ENCODE results near the gene ENOX1.
A peak's percentile ranks its signal among the peaks of the same experiment; 100 is the strongest.
"Not testable (repeated sequence)": the region's sequence is repeated elsewhere in the genome, so short reads cannot be mapped to it uniquely, and the experiment has no call there.

ENOX1 gene

GRCh38 chr13:43786766-43787517 lies at the start of gene ENOX1:
TSS of gene ENOX1 (minus strand) at chr13:43786972.
- no peak for DNase-seq (ENCODE audit: low spot score)

GRCh38 chr13:43835701-43836100 lies 48.9 kb upstream of the ENOX1 start:
- DNase-seq (ENCODE audit: low spot score): peak; percentile 1

GRCh38 chr13:43831088-43831487 lies 44.3 kb upstream of the ENOX1 start:
- no peak for DNase-seq (ENCODE audit: low spot score)

GRCh38 chr13:43830497-43830881 lies 43.7 kb upstream of the ENOX1 start:
- no peak for DNase-seq (ENCODE audit: low spot score)

- DNase-seq (ENCODE audit: low spot score): not testable (repeated sequence)
Measured at GRCh38 chr13:43824656-43825055, 37.9 kb upstream of the ENOX1 start.

GRCh38 chr13:43822969-43823368 lies 36.2 kb upstream of the ENOX1 start:
- no peak for DNase-seq (ENCODE audit: low spot score)

GRCh38 chr13:43816401-43816889 lies 29.7 kb upstream of the ENOX1 start:
- no peak for DNase-seq (ENCODE audit: low spot score)

- no peak for DNase-seq (ENCODE audit: low spot score)
Measured at GRCh38 chr13:43815204-43815603, 28.4 kb upstream of the ENOX1 start.

GRCh38 chr13:43808676-43809075 lies 21.9 kb upstream of the ENOX1 start:
- DNase-seq (ENCODE audit: low spot score): no peak

- no peak for DNase-seq (ENCODE audit: low spot score)
Measured at GRCh38 chr13:43805681-43806128, 18.9 kb upstream of the ENOX1 start.

GRCh38 chr13:43805071-43805468 lies 18.3 kb upstream of the ENOX1 start:
- DNase-seq (ENCODE audit: low spot score): no peak

GRCh38 chr13:43804461-43805070 lies 17.8 kb upstream of the ENOX1 start:
- DNase-seq (ENCODE audit: low spot score): peak; percentile 49

GRCh38 chr13:43802511-43802910 lies 15.7 kb upstream of the ENOX1 start:
- DNase-seq (ENCODE audit: low spot score): no peak

- no peak for DNase-seq (ENCODE audit: low spot score)
Measured at GRCh38 chr13:43800828-43801227, 14.1 kb upstream of the ENOX1 start.

GRCh38 chr13:43799191-43799590 lies 12.4 kb upstream of the ENOX1 start:
- DNase-seq (ENCODE audit: low spot score): no peak

GRCh38 chr13:43797869-43798268 lies 11.1 kb upstream of the ENOX1 start:
- DNase-seq (ENCODE audit: low spot score): no peak

GRCh38 chr13:43797159-43797558 lies 10.4 kb upstream of the ENOX1 start:
- DNase-seq (ENCODE audit: low spot score): no peak

- DNase-seq (ENCODE audit: low spot score): no peak
Measured at GRCh38 chr13:43794416-43794815, 7.6 kb upstream of the ENOX1 start.

- no peak for DNase-seq (ENCODE audit: low spot score)
Measured at GRCh38 chr13:43792076-43792881, 5.5 kb upstream of the ENOX1 start.

- no peak for DNase-seq (ENCODE audit: low spot score)
Measured at GRCh38 chr13:43787997-43788396, 1.2 kb upstream of the ENOX1 start.

GRCh38 chr13:43787518-43787891 lies 733 bp upstream of the ENOX1 start:
- DNase-seq (ENCODE audit: low spot score): no peak

GRCh38 chr13:43786472-43786765 lies 353 bp downstream of the ENOX1 start:
- DNase-seq (ENCODE audit: low spot score): no peak
